ENCODE data around the gene PIRT.
"Not testable (repeated sequence)": the region's sequence is repeated elsewhere in the genome, so short reads cannot be mapped to it uniquely, and the experiment has no call there.

Gene PIRT

GRCh38 chr17:10837921-10838320 lies at the start of gene PIRT:
Gene PIRT (minus strand): TSS chr17:10838087. CDS start chr17:10825645, 12,442 bp downstream.
- DNase-seq (ENCODE audit: low read depth), result no peak

- DNase-seq (ENCODE audit: low read depth), result no peak
Observed at GRCh38 chr17:10881959-10882358, 44.1 kb upstream of the PIRT start.

GRCh38 chr17:10879190-10879836 lies 41.4 kb upstream of the PIRT start:
- DNase-seq (ENCODE audit: low read depth), result no peak

GRCh38 chr17:10875984-10876555 lies 38.2 kb upstream of the PIRT start:
- no peak for DNase-seq (ENCODE audit: low read depth)

- no peak for DNase-seq (ENCODE audit: low read depth)
Observed at GRCh38 chr17:10875430-10875851, 37.6 kb upstream of the PIRT start.

GRCh38 chr17:10871914-10872313 lies 34.0 kb upstream of the PIRT start:
- DNase-seq (ENCODE audit: low read depth), result no peak

- DNase-seq (ENCODE audit: low read depth), result peak; percentile 14
Observed at GRCh38 chr17:10870336-10871050, 32.6 kb upstream of the PIRT start.

GRCh38 chr17:10868744-10869143 lies 30.9 kb upstream of the PIRT start:
- DNase-seq (ENCODE audit: low read depth), result not testable (repeated sequence)

GRCh38 chr17:10859051-10859450 lies 21.2 kb upstream of the PIRT start:
- DNase-seq (ENCODE audit: low read depth), result no peak

GRCh38 chr17:10857976-10858375 lies 20.1 kb upstream of the PIRT start:
- DNase-seq (ENCODE audit: low read depth), result no peak

- DNase-seq (ENCODE audit: low read depth), result not testable (repeated sequence)
Observed at GRCh38 chr17:10846636-10847035, 8.7 kb upstream of the PIRT start.

- DNase-seq (ENCODE audit: low read depth), result no peak
Observed at GRCh38 chr17:10845388-10845751, 7.5 kb upstream of the PIRT start.

- no peak for DNase-seq (ENCODE audit: low read depth)
Observed at GRCh38 chr17:10844621-10845387, 6.9 kb upstream of the PIRT start.

- DNase-seq (ENCODE audit: low read depth), result no peak
Observed at GRCh38 chr17:10843811-10844210, 5.9 kb upstream of the PIRT start.

- DNase-seq (ENCODE audit: low read depth), result no peak
Observed at GRCh38 chr17:10842658-10843057, 4.8 kb upstream of the PIRT start.

- no peak for DNase-seq (ENCODE audit: low read depth)
Observed at GRCh38 chr17:10838682-10839081, 795 bp upstream of the PIRT start.

GRCh38 chr17:10836966-10837590 lies 809 bp downstream of the PIRT start:
- DNase-seq (ENCODE audit: low read depth), result no peak

- DNase-seq (ENCODE audit: low read depth), result no peak
Observed at GRCh38 chr17:10836145-10836544, 1.7 kb downstream of the PIRT start.

GRCh38 chr17:10831696-10832095 lies 6.2 kb downstream of the PIRT start:
- no peak for DNase-seq (ENCODE audit: low read depth)

- DNase-seq (ENCODE audit: low read depth), result no peak
Observed at GRCh38 chr17:10827898-10828552, 9.9 kb downstream of the PIRT start.

GRCh38 chr17:10824874-10825273 lies 13.0 kb downstream of the PIRT start:
- no peak for DNase-seq (ENCODE audit: low read depth)

GRCh38 chr17:10821770-10822169 lies 16.1 kb downstream of the PIRT start:
- no peak for DNase-seq (ENCODE audit: low read depth)
